RWPE1 (cell line): ENCODE data around the gene HK2.
A peak's percentile ranks its signal among the peaks of the same experiment; 100 is the strongest.

Experiments
- CTCF ChIA-PET: fragments of 350-600 bp; sonication (Branson Sonifier 250); formaldehyde crosslinking; extraction: SDS; loops from one replicate; lab custom pipeline; 2021; lab: Yijun Ruan, JAX
- POLR2A ChIA-PET: fragments of 400-600 bp; formaldehyde crosslinking; extraction: SDS; loops from one replicate; lab custom pipeline; 2020; ENCODE audit warnings: antibody characterized with exemption; ENCODE audit not compliant: low non-redundant PET; lab: Yijun Ruan, JAX
- DNase-seq: peaks from one replicate; pipeline ENCODE4 v3.0.0; 2012; ENCODE audit warnings: low spot score
- H3K27ac ChIP-seq: fragments of 450-650 bp; 2 replicates; pipeline ENCODE4 v1.5.1; 2017
- TF ChIP-seq, protein P1 (sequence below): fragments of 450-650 bp; conservative IDR thresholded peaks from 2 replicates; pipeline ENCODE4 v1.5.1; 2017; ENCODE audit warnings: low read depth, mild to moderate bottlenecking

The HK2 gene

DNA sequence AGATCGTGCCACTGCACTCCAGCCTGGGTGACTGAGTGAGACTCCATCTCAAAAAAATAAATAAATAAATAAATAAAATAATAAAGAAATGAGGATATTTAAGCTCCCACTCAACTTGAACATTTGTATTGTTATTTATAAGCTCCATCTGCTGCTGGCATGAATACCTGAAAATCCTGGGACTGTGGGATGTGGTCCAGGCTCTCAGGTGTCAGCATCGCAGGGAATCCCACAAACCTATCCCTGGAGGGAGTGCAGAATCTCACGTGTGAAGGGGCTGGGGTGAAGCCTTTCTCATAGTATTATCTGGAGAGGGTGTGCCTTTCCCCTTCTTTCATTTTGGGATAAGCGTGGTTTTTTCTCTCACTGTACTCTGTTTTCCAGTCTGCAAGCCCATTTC, 77.1 kb downstream of the HK2 start:
- H3K27ac ChIP-seq: no peak overlapping the region
- CTCF ChIA-PET: interaction anchor here (1.2 kb wide), 1 partner anchor 18 kb away, joined by 3 read pairs; no protein-coding TSS in a partner anchor
- no peak for DNase-seq
- TF ChIP-seq, protein P1, sequence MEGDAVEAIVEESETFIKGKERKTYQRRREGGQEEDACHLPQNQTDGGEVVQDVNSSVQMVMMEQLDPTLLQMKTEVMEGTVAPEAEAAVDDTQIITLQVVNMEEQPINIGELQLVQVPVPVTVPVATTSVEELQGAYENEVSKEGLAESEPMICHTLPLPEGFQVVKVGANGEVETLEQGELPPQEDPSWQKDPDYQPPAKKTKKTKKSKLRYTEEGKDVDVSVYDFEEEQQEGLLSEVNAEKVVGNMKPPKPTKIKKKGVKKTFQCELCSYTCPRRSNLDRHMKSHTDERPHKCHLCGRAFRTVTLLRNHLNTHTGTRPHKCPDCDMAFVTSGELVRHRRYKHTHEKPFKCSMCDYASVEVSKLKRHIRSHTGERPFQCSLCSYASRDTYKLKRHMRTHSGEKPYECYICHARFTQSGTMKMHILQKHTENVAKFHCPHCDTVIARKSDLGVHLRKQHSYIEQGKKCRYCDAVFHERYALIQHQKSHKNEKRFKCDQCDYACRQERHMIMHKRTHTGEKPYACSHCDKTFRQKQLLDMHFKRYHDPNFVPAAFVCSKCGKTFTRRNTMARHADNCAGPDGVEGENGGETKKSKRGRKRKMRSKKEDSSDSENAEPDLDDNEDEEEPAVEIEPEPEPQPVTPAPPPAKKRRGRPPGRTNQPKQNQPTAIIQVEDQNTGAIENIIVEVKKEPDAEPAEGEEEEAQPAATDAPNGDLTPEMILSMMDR: no peak
- POLR2A ChIA-PET: no interaction called here

DNA sequence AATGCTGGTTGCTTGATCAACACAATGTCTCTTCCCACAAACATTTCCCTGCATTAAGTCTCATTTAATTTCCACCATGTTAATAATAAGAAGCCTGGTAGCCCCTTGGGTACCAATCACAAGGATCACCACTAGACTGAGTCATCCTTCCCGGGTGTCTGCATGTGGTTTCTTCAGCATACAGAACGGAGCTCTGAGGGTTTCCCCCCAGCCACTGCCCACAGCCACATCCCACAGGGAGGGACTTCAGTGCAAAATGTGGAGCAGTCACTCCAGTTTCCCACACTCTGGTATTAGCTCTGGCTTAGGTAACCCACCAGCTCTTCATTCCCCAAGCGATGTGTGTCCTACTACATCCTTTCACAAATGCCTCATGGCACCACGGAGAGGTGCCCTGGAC, 81.8 kb downstream of the HK2 start:
- POLR2A ChIA-PET: no interaction called here
- no peak for DNase-seq
- CTCF ChIA-PET: interaction anchor here (0.6 kb wide), 1 partner anchor 355 kb away, joined by 3 read pairs; no protein-coding TSS in a partner anchor
- TF ChIP-seq, protein P1: no peak
- H3K27ac ChIP-seq: no peak overlapping the region

DNA sequence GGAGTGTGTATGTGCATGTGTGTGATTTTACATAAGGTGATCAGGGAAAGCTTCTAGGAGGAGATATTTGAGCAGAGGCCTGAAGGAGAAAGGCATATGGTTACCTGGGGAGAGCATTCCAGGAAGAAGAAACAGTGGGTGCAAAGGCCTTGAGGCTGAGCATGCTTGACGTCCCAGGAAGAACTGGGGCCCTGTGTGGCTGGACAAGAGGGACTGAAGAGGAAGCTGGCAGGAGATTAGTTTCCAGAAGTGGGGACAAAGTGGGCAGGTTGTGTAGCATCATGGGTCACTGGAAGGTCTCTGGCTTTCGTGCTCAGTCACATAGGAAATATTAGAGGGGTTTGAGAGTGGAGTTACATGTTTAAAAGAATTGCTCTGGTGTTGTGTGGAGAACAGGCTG, 82.5 kb downstream of the HK2 start:
- ChIA-PET POLR2A (no interaction called here), CTCF (interaction anchor here (0.6 kb wide), 1 partner anchor 356 kb away, joined by 3 read pairs; no protein-coding TSS in a partner anchor)
- TF ChIP-seq, protein P1: no peak
- no peak for DNase-seq
- H3K27ac ChIP-seq: no peak overlapping the region

DNA sequence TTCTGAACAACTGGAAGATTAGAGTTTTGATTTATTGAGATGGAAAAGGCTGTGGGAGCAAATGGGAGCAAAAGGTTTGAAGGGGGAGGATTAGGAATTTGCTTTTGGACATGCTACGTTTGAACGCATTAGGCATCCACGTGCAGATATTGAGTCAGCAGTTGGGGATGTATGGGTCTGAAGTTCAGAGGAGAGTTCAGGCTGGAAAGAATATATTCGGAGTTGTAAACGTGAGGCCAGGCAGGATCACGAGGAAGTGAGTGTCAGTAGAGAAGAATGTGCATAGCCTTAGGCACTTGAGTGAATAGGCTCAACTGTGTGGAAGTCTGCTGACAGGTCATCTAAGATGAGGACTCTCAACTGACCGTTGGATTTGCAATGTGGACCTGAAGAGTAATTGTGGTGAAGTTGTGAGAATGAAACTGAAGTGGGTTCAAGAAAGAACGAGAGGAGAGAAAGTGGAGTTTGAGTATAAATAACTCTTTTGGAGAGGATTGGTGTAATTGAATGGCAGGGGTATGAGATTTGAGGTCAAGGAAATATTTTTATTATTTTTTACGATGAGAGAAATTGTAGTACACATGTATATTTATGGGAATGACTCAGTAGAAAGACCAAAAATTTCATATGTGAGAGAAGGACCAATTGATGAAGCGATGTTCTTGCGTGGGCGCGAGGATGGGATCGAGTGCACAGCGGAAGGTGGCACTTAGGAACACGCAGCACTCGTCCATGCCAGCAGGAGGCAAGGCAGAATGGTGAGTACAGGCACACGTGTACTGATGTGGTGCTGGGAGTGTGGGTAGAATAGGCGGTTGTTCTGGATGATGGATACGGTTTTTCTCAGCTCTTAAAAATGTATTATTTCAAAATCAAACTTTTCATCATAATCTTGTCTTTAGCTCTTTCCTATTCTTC, 84.0 kb downstream of the HK2 start:
- peak; percentile 88 for DNase-seq
- no peak overlapping the region for H3K27ac ChIP-seq
- ChIA-PET CTCF (interaction anchor here (0.6 kb wide), 1 partner anchor 18 kb away, joined by 3 read pairs; no protein-coding TSS in a partner anchor), POLR2A (no interaction called here)
- TF ChIP-seq, protein P1: no peak

DNA sequence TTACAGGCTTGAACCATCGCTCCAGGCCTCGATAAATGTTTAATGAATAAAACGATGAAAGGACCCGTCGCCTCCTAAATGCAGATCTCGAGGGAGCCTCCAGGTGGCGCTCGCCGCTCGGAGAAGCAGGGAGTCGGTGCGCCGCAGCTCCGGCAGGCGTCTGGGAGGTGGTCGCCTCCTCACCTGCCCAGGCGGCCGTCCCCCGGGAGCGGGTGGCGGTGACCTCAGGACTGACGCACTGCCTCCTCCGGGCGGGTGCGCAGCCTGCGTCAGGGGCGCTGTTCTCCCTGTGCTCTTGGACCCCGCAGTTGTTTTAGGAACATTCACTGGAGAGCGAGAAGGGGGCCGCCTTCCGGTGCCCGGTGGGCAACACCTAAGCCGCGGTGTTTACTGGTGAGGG, 85.9 kb downstream of the HK2 start:
- no peak overlapping the region for H3K27ac ChIP-seq
- CTCF ChIA-PET: interaction anchor here (0.6 to 1.6 kb wide), 3 partner anchors 16 to 279 kb away, joined by 4 to 5 read pairs (median 4); no protein-coding TSS in a partner anchor
- peak; percentile 62 for DNase-seq
- POLR2A ChIA-PET: no interaction called here
- TF ChIP-seq, protein P1: peak; percentile 77

DNA sequence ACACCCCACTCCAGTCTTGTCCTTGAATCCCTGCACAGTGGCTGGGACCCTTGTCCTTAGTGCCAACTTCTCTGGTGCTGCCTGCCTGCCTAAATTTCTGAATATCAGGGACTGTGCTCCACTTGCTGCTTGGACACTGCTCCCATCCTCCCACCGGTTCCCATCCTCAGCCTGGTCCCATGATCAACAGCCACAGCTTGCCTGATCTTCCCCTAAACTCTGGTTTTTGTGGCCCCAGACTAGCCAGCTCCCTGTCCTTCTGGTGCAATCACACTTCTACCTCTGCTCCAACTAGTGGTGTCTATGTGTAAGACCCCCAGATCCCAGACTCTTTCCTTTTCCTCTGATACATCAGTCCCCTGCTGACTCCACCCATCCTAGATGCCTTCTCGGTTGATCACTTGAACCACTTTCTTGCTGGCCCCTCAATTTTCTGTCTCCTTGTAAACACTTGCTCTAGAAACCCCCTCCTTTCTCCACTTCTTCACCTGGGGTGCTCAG, 87.4 kb downstream of the HK2 start:
- POLR2A ChIA-PET: no interaction called here

More for the DNA sequence above, 87.4 kb downstream of the HK2 start:
- CTCF ChIA-PET: no interaction called here
- no peak for DNase-seq
- H3K27ac ChIP-seq: no peak overlapping the region
- TF ChIP-seq, protein P1: no peak
